ENCODE measurements around the gene CARD11.

GRCh38 chr7:2903682-2904162 lies 139.9 kb downstream of the CARD11 start:
- TF ChIP-seq, protein P1, sequence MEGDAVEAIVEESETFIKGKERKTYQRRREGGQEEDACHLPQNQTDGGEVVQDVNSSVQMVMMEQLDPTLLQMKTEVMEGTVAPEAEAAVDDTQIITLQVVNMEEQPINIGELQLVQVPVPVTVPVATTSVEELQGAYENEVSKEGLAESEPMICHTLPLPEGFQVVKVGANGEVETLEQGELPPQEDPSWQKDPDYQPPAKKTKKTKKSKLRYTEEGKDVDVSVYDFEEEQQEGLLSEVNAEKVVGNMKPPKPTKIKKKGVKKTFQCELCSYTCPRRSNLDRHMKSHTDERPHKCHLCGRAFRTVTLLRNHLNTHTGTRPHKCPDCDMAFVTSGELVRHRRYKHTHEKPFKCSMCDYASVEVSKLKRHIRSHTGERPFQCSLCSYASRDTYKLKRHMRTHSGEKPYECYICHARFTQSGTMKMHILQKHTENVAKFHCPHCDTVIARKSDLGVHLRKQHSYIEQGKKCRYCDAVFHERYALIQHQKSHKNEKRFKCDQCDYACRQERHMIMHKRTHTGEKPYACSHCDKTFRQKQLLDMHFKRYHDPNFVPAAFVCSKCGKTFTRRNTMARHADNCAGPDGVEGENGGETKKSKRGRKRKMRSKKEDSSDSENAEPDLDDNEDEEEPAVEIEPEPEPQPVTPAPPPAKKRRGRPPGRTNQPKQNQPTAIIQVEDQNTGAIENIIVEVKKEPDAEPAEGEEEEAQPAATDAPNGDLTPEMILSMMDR (IDR thresholded peaks at IDR 0.05) = no peak
- no peak for TF ChIP-seq EP300 (IDR thresholded peaks at IDR 0.05)
- no peak for TF ChIP-seq POLR2A (IDR thresholded peaks at IDR 0.05)
- TF ChIP-seq POLR2AphosphoS5 (IDR thresholded peaks at IDR 0.05) = no peak

All from suprapubic skin (tissue), 4 donors.